Nephron progenitor cell (in vitro differentiated cells): ENCODE data around the gene MAN1A2.
"Not testable (repeated sequence)": the region's sequence is repeated elsewhere in the genome, so short reads cannot be mapped to it uniquely, and the experiment has no call there.

Experiments
- DNase-seq: peaks from one replicate; pipeline ENCODE4 v3.0.0; 2021
- H3K27ac Mint-ChIP-seq: 2 replicates; pipeline ENCODE4 v1.8.0; 2021; ENCODE audit warnings: mild to moderate bottlenecking, moderate library complexity, mixed read lengths
- H3K27me3 Mint-ChIP-seq: 2 replicates; pipeline ENCODE4 v1.8.0; 2021; ENCODE audit warnings: mild to moderate bottlenecking, low read depth, mixed read lengths; ENCODE audit not compliant: poor library complexity
- H3K36me3 Mint-ChIP-seq: 2 replicates; pipeline ENCODE4 v1.8.0; 2021; ENCODE audit warnings: low read depth, mixed read lengths
- H3K4me1 Mint-ChIP-seq: 2 replicates; pipeline ENCODE4 v1.8.0; 2021; ENCODE audit warnings: mixed read lengths
- H3K4me3 Mint-ChIP-seq: 2 replicates; pipeline ENCODE4 v1.8.0; 2021; ENCODE audit warnings: mild to moderate bottlenecking, moderate library complexity, mixed read lengths
- H3K9me3 Mint-ChIP-seq: 2 replicates; pipeline ENCODE4 v1.8.0; 2021; ENCODE audit warnings: mild to moderate bottlenecking, moderate library complexity, mixed read lengths
- CTCF ChIP-seq: fragments of 200-600 bp; sonication (generic); IDR thresholded peaks from 2 replicates; pipeline ENCODE4 v1.5.0; 2021; ENCODE audit warnings: antibody characterized with exemption

MAN1A2 gene

DNA sequence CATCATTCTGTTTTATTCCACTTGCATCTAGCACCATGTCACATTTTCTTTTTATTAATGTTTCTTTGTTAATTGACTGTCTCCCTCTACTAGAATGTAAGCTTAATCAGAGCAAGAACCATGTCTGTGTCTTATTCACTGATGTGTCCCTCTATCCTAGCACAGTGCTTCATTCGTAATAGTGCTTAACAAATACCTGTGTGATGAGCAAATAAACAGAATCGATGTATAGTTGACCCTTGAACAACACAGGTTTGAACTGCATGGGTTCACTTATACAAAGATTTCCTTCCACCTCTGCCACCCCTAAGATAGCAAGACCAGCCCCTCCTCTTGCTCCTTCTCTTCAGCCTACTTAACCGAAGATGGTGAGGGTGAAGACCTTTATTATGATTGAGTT is 42.9 kb upstream of the MAN1A2 start:
- no peaks in the 10 kb centered on the region for H3K9me3 Mint-ChIP-seq
- peaks cover 15% of the 10 kb centered on the region for H3K27me3 Mint-ChIP-seq
- DNase-seq: no peak
- no peaks in the 10 kb centered on the region for H3K36me3 Mint-ChIP-seq
- H3K27ac Mint-ChIP-seq: no peak overlapping the region
- no peak for TF ChIP-seq CTCF
- H3K4me3 Mint-ChIP-seq: no peak overlapping the region
- peaks cover 22% of the 10 kb centered on the region for H3K4me1 Mint-ChIP-seq

DNA sequence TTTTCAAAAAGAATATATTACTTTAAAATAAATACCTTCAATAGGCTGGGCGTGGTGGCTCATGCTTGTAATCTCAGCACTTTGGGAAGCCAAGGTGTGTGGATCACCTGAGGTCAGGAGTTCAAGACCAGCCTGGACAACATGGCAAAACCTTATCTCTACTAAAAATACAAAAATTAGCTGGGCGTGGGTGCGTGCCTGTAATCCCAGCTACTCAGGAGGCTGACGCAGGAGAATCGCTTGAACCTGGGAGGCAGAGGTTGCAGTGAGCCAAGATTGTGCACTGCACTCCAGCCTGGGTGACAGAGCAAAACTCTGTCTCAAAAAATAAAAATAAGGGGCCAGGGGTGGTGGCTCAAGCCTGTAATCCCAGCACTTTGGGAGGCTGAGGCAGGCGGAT is 41.2 kb upstream of the MAN1A2 start:
- H3K4me1 Mint-ChIP-seq: peaks cover 28% of the 10 kb centered on the region
- not testable (repeated sequence) for H3K9me3 Mint-ChIP-seq, DNase-seq, H3K27ac Mint-ChIP-seq, H3K36me3 Mint-ChIP-seq, H3K4me3 Mint-ChIP-seq
- H3K27me3 Mint-ChIP-seq: peaks cover 12% of the 10 kb centered on the region

DNA sequence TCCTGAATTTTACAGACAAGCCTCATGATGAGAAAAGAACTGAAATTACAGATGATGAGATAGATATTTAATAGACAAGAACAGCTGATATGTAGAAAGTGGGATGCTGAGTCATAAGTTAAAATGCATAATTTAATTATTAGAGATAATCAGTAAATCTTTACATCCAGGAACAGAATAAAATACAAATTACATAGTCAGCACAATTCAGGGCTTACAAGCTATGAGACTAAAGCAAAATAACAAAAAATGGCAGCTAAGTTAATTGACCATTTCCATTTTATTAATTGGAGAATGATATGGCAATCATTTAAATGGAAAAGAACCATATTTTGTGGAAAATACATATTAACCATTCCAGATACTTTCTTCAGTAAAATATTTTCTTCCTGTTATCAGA is 40.2 kb upstream of the MAN1A2 start:
- TF ChIP-seq CTCF: no peak
- Mint-ChIP-seq H3K4me3 (no peak overlapping the region), H3K4me1 (peaks cover 21% of the 10 kb centered on the region), H3K27ac (no peak overlapping the region), H3K9me3 (no peaks in the 10 kb centered on the region), H3K36me3 (no peaks in the 10 kb centered on the region), H3K27me3 (peaks cover 12% of the 10 kb centered on the region)
- no peak for DNase-seq

- Mint-ChIP-seq H3K9me3 (peaks cover 7% of the 10 kb centered on the region), H3K4me3 (no peak overlapping the region), H3K27me3 (peaks cover 5% of the 10 kb centered on the region), H3K27ac (no peak overlapping the region), H3K4me1 (peaks cover 42% of the 10 kb centered on the region), H3K36me3 (no peaks in the 10 kb centered on the region)
- DNase-seq: no peak
- no peak for TF ChIP-seq CTCF
Observed at GRCh38 chr1:117335376-117336086, 31.7 kb upstream of the MAN1A2 start.

DNA sequence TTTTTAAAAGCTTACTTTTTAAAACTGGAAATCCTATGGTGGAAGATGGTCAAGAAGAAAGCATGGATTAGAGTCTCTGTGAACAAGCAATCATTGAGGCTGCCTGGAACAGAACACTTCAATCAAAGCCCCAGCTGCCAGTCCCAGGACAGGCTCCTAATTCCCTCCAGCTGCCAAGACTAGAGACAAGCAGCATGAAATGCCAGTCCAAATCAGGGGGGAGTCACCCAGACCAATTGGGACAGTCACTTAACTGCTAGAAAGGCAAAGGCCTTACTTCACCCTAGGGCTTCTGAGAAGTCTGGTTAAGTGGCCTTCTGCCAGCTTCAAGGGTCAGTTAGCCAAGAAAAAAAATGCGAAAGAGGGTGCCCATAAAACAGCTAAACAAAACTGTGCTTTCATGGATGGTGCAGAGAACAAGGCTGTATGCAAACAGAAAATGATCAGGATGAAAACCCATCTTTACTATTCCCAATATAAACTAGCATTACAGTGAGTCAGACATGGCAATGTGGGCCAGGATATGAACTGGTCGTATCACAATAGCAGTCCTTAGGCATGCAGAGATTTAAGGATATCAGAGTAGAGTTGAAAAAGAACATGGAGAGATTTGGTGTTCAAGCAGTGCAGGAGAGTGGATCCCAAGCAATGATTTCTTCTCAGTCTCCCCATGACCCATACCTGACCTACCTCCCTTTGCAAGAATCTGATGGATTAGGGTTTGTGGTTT is 31.0 kb upstream of the MAN1A2 start:
- H3K9me3 Mint-ChIP-seq: peaks cover 7% of the 10 kb centered on the region
- no peak overlapping the region for H3K4me3 Mint-ChIP-seq
- H3K27ac Mint-ChIP-seq: no peak overlapping the region
- no peak for TF ChIP-seq CTCF
- peaks cover 41% of the 10 kb centered on the region for H3K4me1 Mint-ChIP-seq
- no peak for DNase-seq
- H3K27me3 Mint-ChIP-seq: peaks cover 5% of the 10 kb centered on the region
- H3K36me3 Mint-ChIP-seq: no peaks in the 10 kb centered on the region

GRCh38 chr1:117339866-117340700 is 27.2 kb upstream of the MAN1A2 start:
- Mint-ChIP-seq H3K4me3 (peak overlapping the region; percentile 25), H3K9me3 (peaks cover 7% of the 10 kb centered on the region), H3K27me3 (peaks cover 5% of the 10 kb centered on the region), H3K27ac (peak overlapping the region; percentile 46), H3K36me3 (no peaks in the 10 kb centered on the region), H3K4me1 (peaks cover 56% of the 10 kb centered on the region)
- no peak for TF ChIP-seq CTCF
- DNase-seq: no peak
